Endothelial cell of umbilical vein (primary cell): ENCODE data around the gene HAPLN1.

Experiments used
- EZH2 ChIP-seq: IDR thresholded peaks from 2 replicates; pipeline ENCODE4 v1.6.1; 2012; ENCODE audit warnings: borderline replicate concordance, low read depth, mild to moderate bottlenecking, moderate library complexity, low read length, inconsistent platforms; ENCODE audit not compliant: severe bottlenecking
- FOS ChIP-seq: IDR thresholded peaks from 2 replicates; pipeline ENCODE4 v1.6.1; 2011; ENCODE audit warnings: mild to moderate bottlenecking, low read length, moderate library complexity, borderline replicate concordance; ENCODE audit not compliant: insufficient read depth
- GATA2 ChIP-seq: IDR thresholded peaks from 2 replicates; pipeline ENCODE4 v1.7.0; 2011; ENCODE audit warnings: low read depth, mild to moderate bottlenecking, moderate library complexity, mixed read lengths, low read length; ENCODE audit not compliant: insufficient read length, insufficient read depth
- JUN ChIP-seq: IDR thresholded peaks from 2 replicates; pipeline ENCODE4 v1.6.1; 2011; ENCODE audit warnings: borderline replicate concordance, low read depth; ENCODE audit not compliant: insufficient read length, insufficient read depth
- MYC ChIP-seq: IDR thresholded peaks from one replicate; pipeline ENCODE4 v1.6.1; 2011; ENCODE audit warnings: mild to moderate bottlenecking, low read depth, low read length
- POLR2A ChIP-seq: IDR thresholded peaks from 2 replicates; pipeline ENCODE4 v1.6.1; 2012; ENCODE audit warnings: low read depth, mild to moderate bottlenecking, control low read depth, low read length
- POLR2AphosphoS5 ChIP-seq: IDR thresholded peaks from 2 replicates; pipeline ENCODE4 v1.6.1; 2012; ENCODE audit warnings: low read depth, mild to moderate bottlenecking, control low read depth, low read length, moderate library complexity; ENCODE audit not compliant: insufficient read depth
- TF ChIP-seq, protein P1 (sequence below): IDR thresholded peaks from 2 replicates; pipeline ENCODE4 v1.6.1; 2011; ENCODE audit not compliant: insufficient read depth, insufficient read length
- TF ChIP-seq, protein P2 (sequence below), 2 donors: IDR thresholded peaks; 1 replicate in 1 of 2; 2 replicates in 1 of 2; pipeline ENCODE4 v1.5.1; 2011; ENCODE audit warnings: low read length in 2 of 2, mild to moderate bottlenecking in 2 of 2, moderate library complexity in 2 of 2, control low read depth in 1 of 2, inconsistent platforms in 1 of 2, low read depth in 1 of 2; ENCODE audit not compliant: insufficient read depth in 1 of 2; ENCODE audit errors: extremely low read depth in 1 of 2

DNA sequence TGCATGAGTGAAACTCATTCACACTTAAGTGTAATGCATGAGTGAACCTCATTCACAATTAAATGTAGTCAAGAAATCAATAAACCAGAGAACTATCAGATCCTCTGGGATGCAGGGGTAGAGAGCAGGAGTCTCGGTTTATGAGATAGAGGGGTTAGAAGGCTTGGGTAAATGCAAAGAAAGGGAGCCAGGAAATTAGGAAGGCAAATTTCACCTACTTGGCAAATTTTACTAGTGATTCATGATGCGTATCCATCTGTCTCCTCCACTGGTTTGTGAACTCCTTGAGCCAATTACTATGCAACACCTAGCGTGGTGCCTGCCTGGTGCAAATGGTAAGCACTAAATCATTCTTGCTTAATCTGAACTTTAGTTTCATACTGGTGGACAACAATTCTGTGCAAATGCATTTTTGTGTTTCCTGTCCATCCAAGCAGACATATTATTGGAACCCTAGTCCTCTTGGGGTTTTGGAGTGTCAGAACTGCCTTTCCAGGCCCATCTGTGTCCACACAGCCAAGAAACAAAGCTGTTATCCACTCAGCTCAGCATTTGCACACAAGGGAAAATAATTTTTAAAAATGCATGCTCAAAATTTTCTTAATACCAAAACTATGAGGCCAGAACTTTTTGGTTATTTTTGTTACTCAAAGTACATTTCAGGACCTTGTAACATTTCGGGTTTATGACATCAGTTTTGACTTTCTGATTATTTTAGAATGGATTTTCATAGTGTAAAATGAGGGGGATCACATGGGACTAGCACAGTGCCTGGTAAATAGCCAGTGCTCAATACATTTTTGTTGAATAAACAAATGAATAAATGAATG is 5.2 kb downstream of the HAPLN1 start:
- no peak for TF ChIP-seq POLR2A
- TF ChIP-seq, protein P1, sequence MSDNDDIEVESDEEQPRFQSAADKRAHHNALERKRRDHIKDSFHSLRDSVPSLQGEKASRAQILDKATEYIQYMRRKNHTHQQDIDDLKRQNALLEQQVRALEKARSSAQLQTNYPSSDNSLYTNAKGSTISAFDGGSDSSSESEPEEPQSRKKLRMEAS, result no peak
- TF ChIP-seq, protein P2, sequence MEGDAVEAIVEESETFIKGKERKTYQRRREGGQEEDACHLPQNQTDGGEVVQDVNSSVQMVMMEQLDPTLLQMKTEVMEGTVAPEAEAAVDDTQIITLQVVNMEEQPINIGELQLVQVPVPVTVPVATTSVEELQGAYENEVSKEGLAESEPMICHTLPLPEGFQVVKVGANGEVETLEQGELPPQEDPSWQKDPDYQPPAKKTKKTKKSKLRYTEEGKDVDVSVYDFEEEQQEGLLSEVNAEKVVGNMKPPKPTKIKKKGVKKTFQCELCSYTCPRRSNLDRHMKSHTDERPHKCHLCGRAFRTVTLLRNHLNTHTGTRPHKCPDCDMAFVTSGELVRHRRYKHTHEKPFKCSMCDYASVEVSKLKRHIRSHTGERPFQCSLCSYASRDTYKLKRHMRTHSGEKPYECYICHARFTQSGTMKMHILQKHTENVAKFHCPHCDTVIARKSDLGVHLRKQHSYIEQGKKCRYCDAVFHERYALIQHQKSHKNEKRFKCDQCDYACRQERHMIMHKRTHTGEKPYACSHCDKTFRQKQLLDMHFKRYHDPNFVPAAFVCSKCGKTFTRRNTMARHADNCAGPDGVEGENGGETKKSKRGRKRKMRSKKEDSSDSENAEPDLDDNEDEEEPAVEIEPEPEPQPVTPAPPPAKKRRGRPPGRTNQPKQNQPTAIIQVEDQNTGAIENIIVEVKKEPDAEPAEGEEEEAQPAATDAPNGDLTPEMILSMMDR (IDR thresholded peaks at IDR 0.05; ENCODE audit: extremely low read depth in 1 of 2, insufficient read depth in 1 of 2, low read depth in 1 of 2, low read length in 2 of 2), result no peak
- TF ChIP-seq POLR2AphosphoS5, result no peak
- no peak for TF ChIP-seq FOS
- no peak for TF ChIP-seq EZH2
- TF ChIP-seq GATA2, result no peak
- TF ChIP-seq JUN, result no peak
- no peak for TF ChIP-seq MYC
